HG02798 (cell line): Measurements from ENCODE around the gene APOE.
"Not testable (repeated sequence)": the region's sequence is repeated elsewhere in the genome, so short reads cannot be mapped to it uniquely, and the experiment has no call there.

Experiments used
- ATAC-seq: cut with Tn5 transposase; IDR thresholded peaks from one replicate; pipeline ENCODE4 v1.9.1; 2021; ENCODE audit warnings: mild to moderate bottlenecking; ENCODE audit not compliant: unreplicated experiment, poor library complexity

The APOE gene

DNA sequence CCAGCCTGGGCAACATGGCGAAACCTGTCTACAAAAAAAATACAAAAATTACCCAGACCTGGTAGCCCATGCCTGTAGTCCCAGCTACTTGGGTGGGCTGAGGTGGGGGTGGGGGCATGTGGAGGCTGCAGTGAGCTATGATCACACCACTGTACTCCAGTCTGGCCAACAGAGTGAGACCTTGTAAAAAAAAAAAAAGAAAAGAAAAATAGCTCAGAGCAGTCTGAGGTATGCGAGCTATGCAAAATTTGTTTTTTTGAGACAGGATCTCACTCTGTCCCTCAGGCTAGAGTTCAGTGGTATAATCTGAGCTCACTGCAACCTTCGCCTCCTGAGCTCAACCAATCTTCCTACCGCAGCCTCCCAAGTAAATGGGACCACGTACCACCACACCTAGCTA is 21.7 kb upstream of the APOE start:
- no peak for ATAC-seq

GRCh38 chr19:44884566-44884965 is 21.0 kb upstream of the APOE start:
- ATAC-seq: no peak

DNA sequence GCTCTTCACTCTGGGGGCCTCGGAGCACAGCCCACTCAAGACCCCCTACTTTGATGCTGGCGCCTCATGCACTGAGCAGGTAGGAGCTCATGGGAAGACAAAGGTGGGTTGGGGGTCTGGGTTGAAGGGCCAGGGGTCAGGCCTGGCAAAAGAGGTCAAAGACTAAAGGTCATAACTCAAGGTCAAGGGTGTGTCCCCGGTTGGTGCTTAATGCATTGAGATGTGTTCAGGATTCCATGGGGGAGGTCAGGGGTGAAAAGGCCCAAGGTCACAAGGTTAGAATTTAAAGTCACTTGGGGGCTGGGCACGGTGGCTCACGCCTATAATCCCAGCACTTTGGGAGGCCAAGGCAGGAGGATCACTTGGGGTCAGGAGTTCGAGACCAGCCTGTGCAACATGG is 19.5 kb upstream of the APOE start:
- no peak for ATAC-seq

GRCh38 chr19:44887648-44888047 is 17.9 kb upstream of the APOE start:
- no peak for ATAC-seq

DNA sequence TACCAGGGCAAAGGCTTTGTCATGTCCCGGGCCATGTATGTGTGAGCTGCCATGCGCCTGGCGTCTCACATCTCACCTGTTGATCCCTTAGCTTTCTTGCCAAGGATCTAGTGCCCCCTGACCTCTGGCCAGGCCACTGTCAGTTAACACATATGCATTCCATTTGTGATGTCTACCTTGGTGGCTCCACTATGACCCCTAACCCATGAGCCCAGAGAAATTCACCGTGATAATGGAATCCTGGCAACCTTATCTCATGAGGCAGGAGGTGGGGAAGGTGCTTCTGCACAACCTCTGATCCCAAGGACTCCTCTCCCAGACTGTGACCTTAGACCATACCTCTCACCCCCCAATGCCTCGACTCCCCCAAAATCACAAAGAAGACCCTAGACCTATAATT is 17.3 kb upstream of the APOE start:
- ATAC-seq: not testable (repeated sequence)

- ATAC-seq: no peak
Observed at GRCh38 chr19:44889830-44890365, 15.7 kb upstream of the APOE start.

- ATAC-seq: peak; percentile 84
Observed at GRCh38 chr19:44890366-44891015, 15.1 kb upstream of the APOE start.

DNA sequence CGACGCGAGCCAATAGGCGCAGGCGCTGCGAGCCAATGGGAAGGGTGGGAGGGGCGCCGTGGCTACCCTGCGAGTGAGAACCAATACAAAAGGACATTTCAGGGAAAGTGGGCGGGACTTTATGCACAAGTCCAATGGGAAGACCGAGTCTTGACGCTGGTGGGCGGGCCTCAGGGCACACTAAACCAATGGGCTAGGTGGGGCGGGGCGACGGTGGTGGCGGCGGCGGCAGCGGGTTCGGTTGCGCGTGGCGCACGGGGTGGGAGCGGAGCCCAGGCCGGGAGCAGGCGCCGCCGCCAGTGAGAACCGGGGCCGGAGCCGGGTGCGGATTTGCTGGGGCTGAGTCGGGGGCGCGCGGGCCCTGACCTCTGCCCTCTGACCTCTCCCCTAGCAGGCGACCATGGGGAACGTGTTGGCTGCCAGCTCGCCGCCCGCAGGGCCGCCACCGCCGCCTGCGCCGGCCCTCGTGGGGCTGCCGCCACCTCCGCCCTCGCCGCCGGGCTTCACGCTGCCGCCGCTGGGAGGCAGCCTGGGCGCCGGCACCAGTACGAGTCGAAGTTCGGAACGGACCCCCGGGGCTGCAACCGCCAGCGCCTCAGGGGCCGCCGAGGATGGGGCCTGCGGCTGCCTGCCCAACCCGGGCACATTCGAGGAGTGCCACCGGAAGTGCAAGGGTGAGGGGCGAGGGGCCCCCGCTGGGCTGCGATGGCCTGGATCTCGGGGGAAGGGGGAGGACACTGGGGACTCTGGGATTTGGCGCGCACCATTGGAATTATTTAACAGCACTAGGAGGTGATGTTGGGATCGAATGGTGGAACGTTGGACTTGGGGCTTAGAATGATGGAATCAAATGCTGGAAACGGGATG is 14.3 kb upstream of the APOE start, which contains the start of gene TOMM40:
TOMM40 (plus strand) TSS at position 239 of the 867 bp plus-strand sequence; CDS start at position 401, 162 bp downstream.
- no peak for ATAC-seq

- ATAC-seq: no peak
Observed at GRCh38 chr19:44892932-44893331, 12.7 kb upstream of the APOE start.

DNA sequence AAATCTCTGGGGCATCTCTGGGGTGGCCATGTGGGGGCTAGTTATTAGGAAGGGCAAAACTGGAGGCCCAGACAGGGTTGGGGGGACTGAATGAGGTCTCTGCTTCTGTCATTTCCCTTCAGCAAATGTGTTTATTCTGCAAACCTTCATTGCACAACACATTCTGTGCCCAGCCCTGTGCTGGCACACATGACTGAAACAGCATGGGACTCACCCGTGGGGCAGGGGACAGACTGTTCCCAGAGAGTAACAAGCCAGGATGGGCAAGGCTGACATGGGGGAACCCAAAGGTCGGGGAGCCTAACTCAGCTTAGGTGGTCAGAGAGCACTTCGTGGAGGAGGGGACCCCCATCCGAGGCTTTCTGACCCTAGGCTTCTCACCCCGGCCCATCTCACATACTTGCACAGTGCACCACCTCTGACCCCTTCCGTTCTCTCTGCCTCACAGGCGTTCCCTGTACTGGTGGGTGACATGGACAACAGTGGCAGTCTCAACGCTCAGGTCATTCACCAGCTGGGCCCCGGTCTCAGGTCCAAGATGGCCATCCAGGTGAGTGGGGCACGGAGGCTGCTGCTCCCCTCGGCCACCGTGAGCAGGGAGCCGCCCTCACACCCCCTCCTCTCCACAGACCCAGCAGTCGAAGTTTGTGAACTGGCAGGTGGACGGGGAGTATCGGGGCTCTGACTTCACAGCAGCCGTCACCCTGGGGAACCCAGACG is 12.1 kb upstream of the APOE start:
- ATAC-seq: no peak

- ATAC-seq: no peak
Observed at GRCh38 chr19:44894052-44894400, 11.6 kb upstream of the APOE start.

- no peak for ATAC-seq
Observed at GRCh38 chr19:44894946-44895345, 10.7 kb upstream of the APOE start.

GRCh38 chr19:44897835-44898234 is 7.8 kb upstream of the APOE start:
- ATAC-seq: no peak

GRCh38 chr19:44900328-44901244 is 5.0 kb upstream of the APOE start:
- no peak for ATAC-seq

- no peak for ATAC-seq
Observed at GRCh38 chr19:44903216-44903601, 2.4 kb upstream of the APOE start.

- ATAC-seq: no peak
Observed at GRCh38 chr19:44903602-44904425, 1.8 kb upstream of the APOE start.

DNA sequence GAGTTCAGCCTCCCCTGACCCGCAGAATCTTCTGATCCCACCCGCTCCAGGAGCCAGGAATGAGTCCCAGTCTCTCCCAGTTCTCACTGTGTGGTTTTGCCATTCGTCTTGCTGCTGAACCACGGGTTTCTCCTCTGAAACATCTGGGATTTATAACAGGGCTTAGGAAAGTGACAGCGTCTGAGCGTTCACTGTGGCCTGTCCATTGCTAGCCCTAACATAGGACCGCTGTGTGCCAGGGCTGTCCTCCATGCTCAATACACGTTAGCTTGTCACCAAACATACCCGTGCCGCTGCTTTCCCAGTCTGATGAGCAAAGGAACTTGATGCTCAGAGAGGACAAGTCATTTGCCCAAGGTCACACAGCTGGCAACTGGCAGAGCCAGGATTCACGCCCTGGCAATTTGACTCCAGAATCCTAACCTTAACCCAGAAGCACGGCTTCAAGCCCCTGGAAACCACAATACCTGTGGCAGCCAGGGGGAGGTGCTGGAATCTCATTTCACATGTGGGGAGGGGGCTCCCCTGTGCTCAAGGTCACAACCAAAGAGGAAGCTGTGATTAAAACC is 1.1 kb upstream of the APOE start:
- no peak for ATAC-seq

DNA sequence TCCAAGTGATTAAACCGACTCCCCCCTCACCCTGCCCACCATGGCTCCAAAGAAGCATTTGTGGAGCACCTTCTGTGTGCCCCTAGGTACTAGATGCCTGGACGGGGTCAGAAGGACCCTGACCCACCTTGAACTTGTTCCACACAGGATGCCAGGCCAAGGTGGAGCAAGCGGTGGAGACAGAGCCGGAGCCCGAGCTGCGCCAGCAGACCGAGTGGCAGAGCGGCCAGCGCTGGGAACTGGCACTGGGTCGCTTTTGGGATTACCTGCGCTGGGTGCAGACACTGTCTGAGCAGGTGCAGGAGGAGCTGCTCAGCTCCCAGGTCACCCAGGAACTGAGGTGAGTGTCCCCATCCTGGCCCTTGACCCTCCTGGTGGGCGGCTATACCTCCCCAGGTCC is 2.0 kb downstream of the APOE start:
- ATAC-seq: no peak
